Endothelial cell of umbilical vein (primary cell): ENCODE data around the gene BPHL.
"Not testable (repeated sequence)": the region's sequence is repeated elsewhere in the genome, so short reads cannot be mapped to it uniquely, and the experiment has no call there.

ENCODE experiments used
- POLR2AphosphoS5 ChIP-seq: IDR thresholded peaks from 2 replicates; pipeline ENCODE4 v1.6.1; 2012; ENCODE audit warnings: low read depth, mild to moderate bottlenecking, control low read depth, low read length, moderate library complexity; ENCODE audit not compliant: insufficient read depth
- TF ChIP-seq, protein P1 (sequence below), 2 donors: IDR thresholded peaks; 1 replicate in 1 of 2; 2 replicates in 1 of 2; pipeline ENCODE4 v1.5.1; 2011; ENCODE audit warnings: low read length in 2 of 2, mild to moderate bottlenecking in 2 of 2, moderate library complexity in 2 of 2, control low read depth in 1 of 2, inconsistent platforms in 1 of 2, low read depth in 1 of 2; ENCODE audit not compliant: insufficient read depth in 1 of 2; ENCODE audit errors: extremely low read depth in 1 of 2

DNA sequence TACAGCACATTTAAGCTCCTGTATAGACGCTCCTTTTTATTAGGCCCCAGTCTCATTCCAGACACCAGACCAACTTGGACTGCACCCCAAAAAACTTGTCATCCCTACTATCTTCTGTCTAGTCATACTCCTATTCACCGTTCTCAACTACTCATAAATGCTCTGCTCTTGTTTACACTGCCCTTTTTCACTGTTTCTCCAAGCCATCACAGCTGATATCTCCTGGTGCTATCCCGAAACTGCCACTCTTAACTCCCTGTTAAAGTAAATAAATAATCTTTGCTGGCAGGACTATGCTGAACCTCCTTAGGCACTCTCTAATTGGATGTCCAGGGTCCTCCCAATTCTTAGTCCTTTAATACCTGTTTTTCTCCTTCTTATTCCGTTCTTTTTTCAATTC lies 54.3 kb downstream of the BPHL start:
- TF ChIP-seq, protein P1, sequence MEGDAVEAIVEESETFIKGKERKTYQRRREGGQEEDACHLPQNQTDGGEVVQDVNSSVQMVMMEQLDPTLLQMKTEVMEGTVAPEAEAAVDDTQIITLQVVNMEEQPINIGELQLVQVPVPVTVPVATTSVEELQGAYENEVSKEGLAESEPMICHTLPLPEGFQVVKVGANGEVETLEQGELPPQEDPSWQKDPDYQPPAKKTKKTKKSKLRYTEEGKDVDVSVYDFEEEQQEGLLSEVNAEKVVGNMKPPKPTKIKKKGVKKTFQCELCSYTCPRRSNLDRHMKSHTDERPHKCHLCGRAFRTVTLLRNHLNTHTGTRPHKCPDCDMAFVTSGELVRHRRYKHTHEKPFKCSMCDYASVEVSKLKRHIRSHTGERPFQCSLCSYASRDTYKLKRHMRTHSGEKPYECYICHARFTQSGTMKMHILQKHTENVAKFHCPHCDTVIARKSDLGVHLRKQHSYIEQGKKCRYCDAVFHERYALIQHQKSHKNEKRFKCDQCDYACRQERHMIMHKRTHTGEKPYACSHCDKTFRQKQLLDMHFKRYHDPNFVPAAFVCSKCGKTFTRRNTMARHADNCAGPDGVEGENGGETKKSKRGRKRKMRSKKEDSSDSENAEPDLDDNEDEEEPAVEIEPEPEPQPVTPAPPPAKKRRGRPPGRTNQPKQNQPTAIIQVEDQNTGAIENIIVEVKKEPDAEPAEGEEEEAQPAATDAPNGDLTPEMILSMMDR (IDR thresholded peaks at IDR 0.05; ENCODE audit: extremely low read depth in 1 of 2, insufficient read depth in 1 of 2, low read depth in 1 of 2, low read length in 2 of 2): not testable (repeated sequence)
- not testable (repeated sequence) for TF ChIP-seq POLR2AphosphoS5
